ENCODE results near the gene CFAP161. TPM values are rescaled to one million over a fixed set of nuclear protein-coding genes. Genes with fewer than 3 reads are reported as not detected.
A peak's percentile ranks its signal among the peaks of the same experiment; 100 is the strongest.

Gene CFAP161, protein sequence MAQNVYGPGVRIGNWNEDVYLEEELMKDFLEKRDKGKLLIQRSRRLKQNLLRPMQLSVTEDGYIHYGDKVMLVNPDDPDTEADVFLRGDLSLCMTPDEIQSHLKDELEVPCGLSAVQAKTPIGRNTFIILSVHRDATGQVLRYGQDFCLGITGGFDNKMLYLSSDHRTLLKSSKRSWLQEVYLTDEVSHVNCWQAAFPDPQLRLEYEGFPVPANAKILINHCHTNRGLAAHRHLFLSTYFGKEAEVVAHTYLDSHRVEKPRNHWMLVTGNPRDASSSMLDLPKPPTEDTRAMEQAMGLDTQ
- total RNA-seq = 1 to 10 TPM in 2 of 4 donors, under 1 TPM in 2; 0.34 to 1.3 (median 0.80) TPM
- 0.32 TPM for polyA plus RNA-seq
- long read RNA-seq, donor 1 = 0 reads
- long read RNA-seq, donor 2 = 0 reads
- long read RNA-seq, donor 3, partial matches to known transcripts = 0 of 1 reads
- long read RNA-seq, donor 3, other reads (novel, unspliced or antisense) = 1 of 1 reads
- long read RNA-seq, donor 4 = 0 reads

DNA sequence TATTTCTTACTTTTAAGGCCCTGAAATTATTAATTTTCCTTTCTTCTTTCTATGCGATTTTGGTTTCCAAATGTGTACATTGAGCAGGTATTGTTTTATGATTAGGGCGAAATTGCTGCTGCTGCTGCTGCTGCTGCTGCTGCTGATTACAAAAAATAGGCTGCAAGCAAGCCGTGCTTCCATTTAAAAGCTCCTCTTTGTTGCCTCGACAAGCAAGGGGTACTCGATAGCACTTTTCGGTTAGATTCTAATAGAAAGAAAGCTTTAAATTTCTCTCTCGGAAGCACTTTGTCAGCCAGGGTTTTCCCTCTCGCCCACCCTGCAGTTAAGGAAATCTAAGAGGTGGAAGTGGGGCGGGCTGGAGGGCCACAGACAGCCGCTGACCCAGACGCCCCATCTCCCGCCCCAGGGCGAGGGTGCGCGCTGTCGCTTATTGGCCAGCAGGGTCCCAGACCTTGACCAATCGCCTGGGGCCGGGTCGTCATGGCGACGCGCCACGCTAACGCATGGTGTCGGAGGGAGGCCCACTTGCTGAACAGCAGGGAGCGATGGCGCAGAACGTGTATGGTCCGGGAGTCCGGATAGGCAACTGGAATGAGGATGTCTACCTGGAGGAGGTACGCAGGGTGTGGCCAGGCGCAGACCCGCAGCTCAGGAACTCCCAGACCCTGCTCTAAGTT, at the start of gene CFAP161:
Gene CFAP161 (plus strand): TSS at position 489 of the 680 bp plus-strand sequence. CDS start 60 bp downstream, at position 549.
- Histone ChIP-seq H3K4me3 (ENCODE audit: low read length) (peak within 1 kb of the TSS; percentile 49), H3K27me3 (ENCODE audit: control insufficient read depth, insufficient read depth) (no peaks in the 10 kb centered on the region), H3K9me3 (ENCODE audit: control insufficient read depth, low read length) (no peaks in the 10 kb centered on the region), H3K4me1 (ENCODE audit: control insufficient read depth, insufficient read depth, low read length) (no peaks in the 10 kb centered on the region), H3K27ac (ENCODE audit: low read length) (no peak within 1 kb of the TSS)
- intact Hi-C loops (cut with DNase I) = no loop called here
- DNase-seq (peak; percentile 91 to 95 (median 95)), ATAC-seq (peak; percentile 97 to 99)
- 15% methylated on average over 33 of the region's 33 CpGs for WGBS

GRCh38 chr15:81084716-81085115, 49.4 kb upstream of the CFAP161 start:
- no peak overlapping the region for H3K27ac ChIP-seq (ENCODE audit: low read length)
- WGBS = 87% methylated on average over 4 of the region's 4 CpGs
- no peaks in the 10 kb centered on the region for H3K27me3 ChIP-seq (ENCODE audit: control insufficient read depth, insufficient read depth)
- H3K9me3 ChIP-seq (ENCODE audit: control insufficient read depth, low read length) = no peaks in the 10 kb centered on the region
- no peak overlapping the region for H3K4me3 ChIP-seq (ENCODE audit: low read length)
- H3K4me1 ChIP-seq (ENCODE audit: control insufficient read depth, insufficient read depth, low read length) = peaks cover 2% of the 10 kb centered on the region
- DNase-seq (no peak), ATAC-seq (no peak)
- intact Hi-C loops (cut with DNase I) = no loop called here

DNA sequence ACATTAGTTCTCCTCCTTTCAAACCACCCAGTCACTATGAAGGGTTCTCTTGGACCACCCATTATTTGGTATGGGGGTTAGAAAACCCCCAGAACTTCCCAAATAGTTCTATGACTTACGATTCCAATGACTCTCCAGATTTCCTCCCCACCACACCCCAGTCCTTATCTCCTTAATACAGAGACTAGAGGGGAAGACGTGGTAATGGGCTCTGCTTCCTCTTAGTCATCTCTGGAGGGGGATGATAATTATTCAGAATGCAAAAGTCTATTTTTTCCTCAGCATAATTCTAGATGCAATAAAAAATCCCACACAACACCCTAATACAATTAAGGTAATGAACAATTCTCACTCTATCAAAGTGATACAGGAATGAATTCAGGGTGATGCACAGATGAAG, 48.9 kb upstream of the CFAP161 start:
- ATAC-seq = no peak

GRCh38 chr15:81085898-81086297, 48.2 kb upstream of the CFAP161 start:
- no peaks in the 10 kb centered on the region for H3K9me3 ChIP-seq (ENCODE audit: control insufficient read depth, low read length)
- ATAC-seq = no peak

More for the DNA sequence above, 48.9 kb upstream of the CFAP161 start:
- H3K4me1 ChIP-seq (ENCODE audit: control insufficient read depth, insufficient read depth, low read length) = peaks cover 2% of the 10 kb centered on the region
- DNase-seq = no peak
- no peaks in the 10 kb centered on the region for H3K9me3 ChIP-seq (ENCODE audit: control insufficient read depth, low read length)
- intact Hi-C loops (cut with DNase I) = no loop called here
- H3K4me3 ChIP-seq (ENCODE audit: low read length) = no peak overlapping the region
- H3K27me3 ChIP-seq (ENCODE audit: control insufficient read depth, insufficient read depth) = no peaks in the 10 kb centered on the region
- WGBS = 39% methylated on average over 2 of the region's 2 CpGs
- H3K27ac ChIP-seq (ENCODE audit: low read length) = no peak overlapping the region

GRCh38 chr15:81087066-81087465, 47.0 kb upstream of the CFAP161 start:
- DNase-seq (no peak), ATAC-seq (no peak)
- intact Hi-C loops (cut with DNase I) = no loop called here
- WGBS = 74% methylated on average over 5 of the region's 5 CpGs
- H3K27me3 ChIP-seq (ENCODE audit: control insufficient read depth, insufficient read depth) = no peaks in the 10 kb centered on the region
- H3K9me3 ChIP-seq (ENCODE audit: control insufficient read depth, low read length) = no peaks in the 10 kb centered on the region
- peaks cover 5% of the 10 kb centered on the region for H3K4me1 ChIP-seq (ENCODE audit: control insufficient read depth, insufficient read depth, low read length)
- no peak overlapping the region for H3K27ac ChIP-seq (ENCODE audit: low read length)
- no peak overlapping the region for H3K4me3 ChIP-seq (ENCODE audit: low read length)

More at GRCh38 chr15:81085898-81086297, 48.2 kb upstream of the CFAP161 start:
- DNase-seq = no peak
- WGBS = 90% methylated on average over 5 of the region's 5 CpGs
- H3K4me3 ChIP-seq (ENCODE audit: low read length) = no peak overlapping the region
- no peaks in the 10 kb centered on the region for H3K27me3 ChIP-seq (ENCODE audit: control insufficient read depth, insufficient read depth)
- no peak overlapping the region for H3K27ac ChIP-seq (ENCODE audit: low read length)
- H3K4me1 ChIP-seq (ENCODE audit: control insufficient read depth, insufficient read depth, low read length) = peaks cover 2% of the 10 kb centered on the region
- intact Hi-C loops (cut with DNase I) = no loop called here

- intact Hi-C loops (cut with DNase I) = no loop called here
- no peak for DNase-seq
- H3K4me1 ChIP-seq (ENCODE audit: control insufficient read depth, insufficient read depth, low read length) = peaks cover 8% of the 10 kb centered on the region
- WGBS = 38% methylated on average over 1 of the region's 1 CpG
- no peak for ATAC-seq
- no peak overlapping the region for H3K27ac ChIP-seq (ENCODE audit: low read length)
- no peaks in the 10 kb centered on the region for H3K9me3 ChIP-seq (ENCODE audit: control insufficient read depth, low read length)
- H3K4me3 ChIP-seq (ENCODE audit: low read length) = no peak overlapping the region
- no peaks in the 10 kb centered on the region for H3K27me3 ChIP-seq (ENCODE audit: control insufficient read depth, insufficient read depth)
Observed at GRCh38 chr15:81087694-81088093, 46.4 kb upstream of the CFAP161 start.

GRCh38 chr15:81088470-81089013, 45.5 kb upstream of the CFAP161 start:
- Histone ChIP-seq H3K27ac (ENCODE audit: low read length) (no peak overlapping the region), H3K4me1 (ENCODE audit: control insufficient read depth, insufficient read depth, low read length) (peaks cover 8% of the 10 kb centered on the region), H3K9me3 (ENCODE audit: control insufficient read depth, low read length) (no peaks in the 10 kb centered on the region), H3K4me3 (ENCODE audit: low read length) (no peak overlapping the region), H3K27me3 (ENCODE audit: control insufficient read depth, insufficient read depth) (no peaks in the 10 kb centered on the region)
- DNase-seq (no peak), ATAC-seq (no peak)
- WGBS = 72% methylated on average over 5 of the region's 5 CpGs
- intact Hi-C loops (cut with DNase I) = no loop called here

DNA sequence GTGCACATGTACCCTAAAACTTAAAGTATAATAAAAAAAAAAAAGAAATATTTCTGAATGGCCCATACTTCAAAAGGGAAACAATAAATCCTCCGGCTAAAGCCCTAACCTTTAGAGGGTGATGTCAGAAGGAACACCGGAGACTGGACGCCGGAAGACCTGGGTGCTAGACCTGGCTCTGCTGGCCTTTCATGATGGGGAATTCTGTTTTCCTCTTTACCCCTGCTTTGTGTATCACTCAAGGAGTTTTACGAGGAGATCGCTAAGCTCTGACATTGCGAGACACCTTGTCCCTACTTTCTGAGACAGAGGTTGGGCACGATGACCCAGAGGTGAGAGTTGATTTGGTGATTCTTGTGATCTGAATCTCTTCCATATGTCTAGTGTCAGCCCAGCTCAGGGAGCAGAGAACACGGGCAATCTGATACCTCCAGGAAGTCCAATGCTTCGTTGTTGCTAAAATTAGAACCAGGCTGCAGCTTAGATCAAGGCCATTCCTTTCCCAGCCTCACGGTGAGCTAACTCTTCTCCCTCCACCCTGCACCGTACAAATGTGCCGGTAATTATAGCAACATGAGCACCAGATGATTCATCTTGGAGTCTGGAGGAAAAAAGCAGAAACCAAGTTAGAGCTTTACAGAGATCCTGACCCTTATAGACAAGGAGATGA, 42.0 kb upstream of the CFAP161 start:
- Histone ChIP-seq H3K4me3 (ENCODE audit: low read length) (no peak overlapping the region), H3K4me1 (ENCODE audit: control insufficient read depth, insufficient read depth, low read length) (peaks cover 10% of the 10 kb centered on the region), H3K27me3 (ENCODE audit: control insufficient read depth, insufficient read depth) (no peaks in the 10 kb centered on the region), H3K27ac (ENCODE audit: low read length) (peak overlapping the region; percentile 75), H3K9me3 (ENCODE audit: control insufficient read depth, low read length) (no peaks in the 10 kb centered on the region)
- no peak for DNase-seq
- ATAC-seq = peak; percentile 69 to 88
- WGBS = 39% methylated on average over 13 of the region's 13 CpGs
- intact Hi-C loops (cut with DNase I) = loop anchor here in 2 of 4 donors (10.0 kb wide), 2 partner anchors 87 to 293 kb away; partner anchors contain the start of gene TLNRD1 (in 2 of the 2)

GRCh38 chr15:81092559-81092902, 41.5 kb upstream of the CFAP161 start:
- Histone ChIP-seq H3K4me3 (ENCODE audit: low read length) (no peak overlapping the region), H3K9me3 (ENCODE audit: control insufficient read depth, low read length) (no peaks in the 10 kb centered on the region), H3K4me1 (ENCODE audit: control insufficient read depth, insufficient read depth, low read length) (peaks cover 10% of the 10 kb centered on the region), H3K27me3 (ENCODE audit: control insufficient read depth, insufficient read depth) (no peaks in the 10 kb centered on the region), H3K27ac (ENCODE audit: low read length) (peak overlapping the region; percentile 75)
- DNase-seq (peak in 2 of 3 donors; percentile 49 to 67), ATAC-seq (peak in 1 of 2 donors; percentile 39)
- WGBS = 38% methylated on average over 5 of the region's 5 CpGs
- intact Hi-C loops (cut with DNase I) = loop anchor here in 2 of 4 donors (10.0 kb wide), 2 partner anchors 88 to 292 kb away; partner anchors contain the start of gene TLNRD1 (in 2 of the 2)

- WGBS = 98% methylated on average over 5 of the region's 5 CpGs
- H3K27ac ChIP-seq (ENCODE audit: low read length) = no peak overlapping the region
- peaks cover 10% of the 10 kb centered on the region for H3K4me1 ChIP-seq (ENCODE audit: control insufficient read depth, insufficient read depth, low read length)
- H3K4me3 ChIP-seq (ENCODE audit: low read length) = no peak overlapping the region
- DNase-seq (no peak), ATAC-seq (no peak)
- no peaks in the 10 kb centered on the region for H3K9me3 ChIP-seq (ENCODE audit: control insufficient read depth, low read length)
- no peaks in the 10 kb centered on the region for H3K27me3 ChIP-seq (ENCODE audit: control insufficient read depth, insufficient read depth)
- intact Hi-C loops (cut with DNase I) = loop anchor here in 2 of 4 donors (10.0 kb wide), 2 partner anchors 89 to 291 kb away; partner anchors contain the start of gene TLNRD1 (in 2 of the 2)
Observed at GRCh38 chr15:81093961-81094360, 40.1 kb upstream of the CFAP161 start.
